OCI-LY7 (cell line): ENCODE measurements around the gene IDUA. TPM values are rescaled to one million over a fixed set of nuclear protein-coding genes. Genes with fewer than 3 reads are reported as not detected.

Experiments
- BruUV-seq: library from RNA; stranded (reverse); fragments of 400-500 nt; replicated peaks from 2 replicates; lab custom pipeline; 2021; lab: Mats Ljungman, UMichigan
- CTCF ChIA-PET: fragments of 300-600 bp; sonication (Branson Sonifier 250); formaldehyde crosslinking; loops from one replicate; lab custom pipeline; 2022; ENCODE audit warnings: antibody characterized with exemption; ENCODE audit not compliant: unreplicated experiment; lab: Charles Lee
- POLR2A ChIA-PET: fragments of 300-600 bp; sonication (Branson Sonifier 250); formaldehyde crosslinking; loops from one replicate; lab custom pipeline; 2022; ENCODE audit warnings: antibody characterized with exemption; lab: Charles Lee
- DNase-seq: peaks from one replicate; pipeline ENCODE4 v3.0.0-alpha.2; 2015; ENCODE audit warnings: low spot score
- H2AFZ ChIP-seq: fragments of 200-600 bp; sonication (generic), shearing (Covaris generic); 2 replicates; pipeline ENCODE4 v1.6.1; 2014; ENCODE audit warnings: mild to moderate bottlenecking, antibody characterized with exemption, low read length, moderate library complexity
- H3K27ac ChIP-seq: fragments of 200-600 bp; sonication (generic); 2 replicates; pipeline ENCODE4 v1.5.1; 2014; ENCODE audit warnings: mixed run types, low read depth, mild to moderate bottlenecking, moderate library complexity, low read length, inconsistent platforms; ENCODE audit not compliant: poor library complexity, severe bottlenecking
- H3K36me3 ChIP-seq: fragments of 200-600 bp; sonication (generic); 2 replicates; pipeline ENCODE4 v1.6.1; 2014; ENCODE audit warnings: mild to moderate bottlenecking, antibody characterized with exemption, low read length, moderate library complexity, mixed read lengths; ENCODE audit not compliant: insufficient read depth
- H3K4me1 ChIP-seq: fragments of 200-600 bp; sonication (generic); 2 replicates; pipeline ENCODE4 v1.5.1; 2014; ENCODE audit warnings: mild to moderate bottlenecking, low read length; ENCODE audit not compliant: insufficient read depth, poor library complexity, severe bottlenecking
- H3K4me2 ChIP-seq: fragments of 200-600 bp; sonication (generic); 2 replicates; pipeline ENCODE4 v1.6.1; 2014; ENCODE audit warnings: mild to moderate bottlenecking, low read length
- H3K4me3 ChIP-seq: fragments of 200-600 bp; sonication (generic); 2 replicates; pipeline ENCODE4 v1.5.1; 2014; ENCODE audit warnings: mild to moderate bottlenecking, low read depth, low read length; ENCODE audit not compliant: poor library complexity, severe bottlenecking
- H3K79me2 ChIP-seq: fragments of 200-600 bp; sonication (generic); 2 replicates; pipeline ENCODE4 v1.6.1; 2016; ENCODE audit warnings: low read depth, mild to moderate bottlenecking, low read length, moderate library complexity, mixed read lengths; ENCODE audit not compliant: insufficient read depth
- H3K9me2 ChIP-seq: fragments of 200-600 bp; sonication (generic); 2 replicates; pipeline ENCODE4 v1.6.1; 2016; ENCODE audit warnings: mild to moderate bottlenecking, low read length, mixed read lengths; ENCODE audit not compliant: insufficient read depth
- H3K9me3 ChIP-seq: fragments of 200-600 bp; sonication (generic); 2 replicates; pipeline ENCODE4 v1.6.1; 2014; ENCODE audit warnings: mild to moderate bottlenecking, mixed run types, low read length, mixed read lengths
- H4K20me1 ChIP-seq: fragments of 200-600 bp; sonication (generic); 2 replicates; pipeline ENCODE4 v1.6.1; 2014; ENCODE audit warnings: mild to moderate bottlenecking, antibody characterized with exemption, low read length, moderate library complexity, mixed read lengths; ENCODE audit not compliant: insufficient read depth
- EZH2phosphoT487 ChIP-seq: fragments of 200-600 bp; sonication (generic); IDR thresholded peaks from 2 replicates; pipeline ENCODE4 v1.6.1; 2018; ENCODE audit warnings: low read depth, borderline replicate concordance, mild to moderate bottlenecking, mixed run types, antibody characterized with exemption, low read length, moderate library complexity, mixed read lengths
- intact Hi-C: fragments of 100-400 bp; cut with micrococcal nuclease; formaldehyde crosslinking; loops from one replicate; pipeline ENCODE4 v1.10.0; 2022; ENCODE audit not compliant: unreplicated experiment
- total RNA-seq, 2 experiments: library from RNA; depleted of rRNA in 1 of 2; stranded (reverse); fragments of >200 nt in 1 of 2; shearing (Covaris generic) in 1 of 2; gene quantifications; 2 replicates each; pipeline ENCODE4 v1.2.3, GENCODE V29; 2014 to 2022
- TF ChIP-seq, protein P1 (sequence below): fragments of 200-600 bp; sonication (generic); conservative IDR thresholded peaks from 2 replicates; pipeline ENCODE4 v1.5.1; 2014; ENCODE audit warnings: mild to moderate bottlenecking, antibody characterized with exemption, low read length, moderate library complexity, mixed read lengths

IDUA gene
- total RNA-seq, 2 experiments from 2014 or later = 12.3 to 15.7 TPM

DNA sequence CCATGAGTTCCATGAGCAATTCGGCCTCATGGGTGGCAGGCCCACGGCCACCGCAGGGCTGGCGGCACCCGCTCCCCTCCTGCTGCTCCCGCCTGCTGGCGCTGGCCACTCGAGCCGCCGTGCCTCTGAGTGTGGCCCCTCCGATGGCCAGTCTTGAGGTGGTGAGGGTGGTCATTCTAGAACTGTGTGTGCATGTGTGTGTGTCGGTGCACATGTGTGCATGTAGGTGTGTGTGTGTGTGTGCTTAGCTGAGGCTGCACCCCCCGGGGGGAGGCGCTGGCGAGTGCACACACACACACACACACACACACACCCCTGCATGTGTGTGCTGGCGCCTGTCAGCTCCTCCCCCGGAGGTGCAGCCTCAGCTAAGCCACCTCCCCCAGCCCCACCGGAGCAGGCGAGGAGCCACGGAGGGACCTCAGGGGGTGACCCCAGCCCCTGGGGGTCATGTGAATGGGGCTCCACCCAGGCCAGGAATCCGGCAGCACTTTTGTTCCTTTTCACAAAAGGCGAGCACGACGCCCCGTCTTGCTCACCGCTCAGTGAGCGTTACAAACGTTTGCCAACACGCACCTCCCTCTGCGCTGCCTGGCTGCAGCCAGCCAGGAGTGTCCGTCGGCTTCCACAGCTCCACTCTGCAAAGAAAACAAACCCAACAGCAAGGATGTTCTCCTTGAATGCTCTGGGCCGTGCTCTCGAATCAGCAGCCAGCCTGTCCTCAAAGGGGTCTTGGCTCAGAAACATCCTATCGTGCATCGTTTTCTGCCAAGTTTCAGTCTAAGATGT, 54.5 kb downstream of the IDUA start:
- ChIA-PET POLR2A (no interaction called here), CTCF (no interaction called here)
- no TSS peak for BruUV-seq
- H3K36me3 ChIP-seq = no peaks in the 10 kb centered on the region
- H3K4me2 ChIP-seq = no peak overlapping the region
- H4K20me1 ChIP-seq = no peaks in the 10 kb centered on the region
- no peak overlapping the region for H3K4me3 ChIP-seq
- no peak overlapping the region for H2AFZ ChIP-seq
- intact Hi-C loops = no loop called here
- no peaks in the 10 kb centered on the region for H3K9me2 ChIP-seq
- TF ChIP-seq EZH2phosphoT487 = no peak
- TF ChIP-seq, protein P1, sequence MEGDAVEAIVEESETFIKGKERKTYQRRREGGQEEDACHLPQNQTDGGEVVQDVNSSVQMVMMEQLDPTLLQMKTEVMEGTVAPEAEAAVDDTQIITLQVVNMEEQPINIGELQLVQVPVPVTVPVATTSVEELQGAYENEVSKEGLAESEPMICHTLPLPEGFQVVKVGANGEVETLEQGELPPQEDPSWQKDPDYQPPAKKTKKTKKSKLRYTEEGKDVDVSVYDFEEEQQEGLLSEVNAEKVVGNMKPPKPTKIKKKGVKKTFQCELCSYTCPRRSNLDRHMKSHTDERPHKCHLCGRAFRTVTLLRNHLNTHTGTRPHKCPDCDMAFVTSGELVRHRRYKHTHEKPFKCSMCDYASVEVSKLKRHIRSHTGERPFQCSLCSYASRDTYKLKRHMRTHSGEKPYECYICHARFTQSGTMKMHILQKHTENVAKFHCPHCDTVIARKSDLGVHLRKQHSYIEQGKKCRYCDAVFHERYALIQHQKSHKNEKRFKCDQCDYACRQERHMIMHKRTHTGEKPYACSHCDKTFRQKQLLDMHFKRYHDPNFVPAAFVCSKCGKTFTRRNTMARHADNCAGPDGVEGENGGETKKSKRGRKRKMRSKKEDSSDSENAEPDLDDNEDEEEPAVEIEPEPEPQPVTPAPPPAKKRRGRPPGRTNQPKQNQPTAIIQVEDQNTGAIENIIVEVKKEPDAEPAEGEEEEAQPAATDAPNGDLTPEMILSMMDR = no peak
- no peak for DNase-seq
- no peak overlapping the region for H3K27ac ChIP-seq
- H3K79me2 ChIP-seq = no peaks in the 10 kb centered on the region
- H3K4me1 ChIP-seq = no peaks in the 10 kb centered on the region
- H3K9me3 ChIP-seq = no peaks in the 10 kb centered on the region

DNA sequence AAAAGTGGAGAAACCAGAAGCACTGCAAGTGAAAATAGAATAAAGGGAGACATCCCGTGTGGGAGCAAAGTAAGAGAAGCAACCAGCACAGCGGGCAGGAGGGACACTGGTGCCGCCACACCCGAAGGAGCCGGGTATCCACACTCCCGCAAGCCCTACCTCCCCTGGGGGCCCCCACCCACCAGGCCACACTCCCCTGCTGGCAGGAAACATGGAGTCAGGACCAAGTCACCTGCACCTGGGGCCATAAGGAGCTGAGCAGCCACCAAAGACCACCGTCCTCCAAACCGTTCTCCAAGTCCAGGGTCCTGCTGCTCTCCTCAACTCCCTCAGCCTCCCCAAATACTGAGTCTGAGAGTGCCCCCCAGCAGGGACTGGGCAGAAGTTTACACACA, 55.1 kb downstream of the IDUA start:
- Histone ChIP-seq H3K36me3 (no peaks in the 10 kb centered on the region), H3K27ac (no peak overlapping the region), H3K79me2 (no peaks in the 10 kb centered on the region), H3K9me3 (no peaks in the 10 kb centered on the region), H3K4me1 (no peaks in the 10 kb centered on the region), H3K4me2 (no peak overlapping the region), H3K4me3 (no peak overlapping the region), H2AFZ (no peak overlapping the region), H4K20me1 (no peaks in the 10 kb centered on the region), H3K9me2 (no peaks in the 10 kb centered on the region)
- no TSS peak for BruUV-seq
- ChIA-PET POLR2A (no interaction called here), CTCF (no interaction called here)
- TF ChIP-seq, protein P1 = no peak
- no peak for TF ChIP-seq EZH2phosphoT487
- intact Hi-C loops = no loop called here
- no peak for DNase-seq

DNA sequence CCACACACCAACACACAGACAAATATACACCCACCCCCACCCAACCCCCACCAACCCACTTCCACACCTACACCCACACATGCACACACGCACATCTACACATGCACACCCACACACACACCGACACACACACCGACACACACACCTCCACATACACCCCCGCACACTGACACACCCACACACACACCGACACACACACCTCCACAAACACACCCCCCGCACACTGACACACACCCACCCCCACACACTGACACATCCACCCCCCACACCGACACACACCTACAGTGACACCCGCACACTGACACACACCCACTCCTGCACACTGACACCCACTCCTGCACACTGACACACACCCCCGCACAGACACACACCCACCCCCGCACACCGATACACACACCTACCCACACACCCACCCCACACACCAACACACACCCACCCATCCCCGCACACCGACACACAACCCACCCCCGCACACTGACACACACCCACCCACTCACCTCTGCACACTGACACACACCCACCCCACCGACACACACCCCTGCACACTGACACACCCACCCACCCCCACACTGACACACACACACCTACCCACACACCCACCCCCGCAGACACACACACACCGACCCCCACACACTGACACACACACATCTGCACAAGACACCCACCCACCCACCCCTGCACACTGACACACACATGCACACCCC, 55.7 kb downstream of the IDUA start:
- Histone ChIP-seq H3K36me3 (no peaks in the 10 kb centered on the region), H3K4me2 (no peak overlapping the region), H3K9me3 (no peaks in the 10 kb centered on the region), H3K9me2 (no peaks in the 10 kb centered on the region), H3K79me2 (no peaks in the 10 kb centered on the region), H3K4me3 (no peak overlapping the region), H3K4me1 (no peaks in the 10 kb centered on the region), H4K20me1 (no peaks in the 10 kb centered on the region), H2AFZ (no peak overlapping the region), H3K27ac (no peak overlapping the region)
- no peak for DNase-seq
- no TSS peak for BruUV-seq
- intact Hi-C loops = no loop called here
- TF ChIP-seq, protein P1 = no peak
- TF ChIP-seq EZH2phosphoT487 = no peak
- CTCF ChIA-PET = no interaction called here
- POLR2A ChIA-PET = no interaction called here
